ENCODE results near the gene CHGA. TPM values are rescaled to one million over a fixed set of nuclear protein-coding genes. Genes with fewer than 3 reads are reported as not detected.

The CHGA gene
- total and polyA plus RNA-seq, 10 donors = 0.09 to 0.20 TPM; not detected in 8

- Histone ChIP-seq H3K27me3 (replicated peaks in 1 of 7) (no peaks in the 10 kb centered on the region), H3K4me1 (peaks cover 0 to 33% (median 5%) of the 10 kb centered on the region in 6 donors), H3K36me3 (peaks cover 0 to 72% (median 14%) of the 10 kb centered on the region in 6 donors), H3K27ac (peak overlapping the region in 2 of 8 donors; percentile 56 to 65), H3K9me3 (peaks cover 5 to 47% (median 34%) of the 10 kb centered on the region in 8 donors), H3K4me3 (no peak overlapping the region)
- DNase-seq = peak; percentile 60
- TF ChIP-seq CTCF (IDR thresholded peaks at IDR 0.05 in 8 of 11, conservative IDR thresholded peaks at IDR 0.05 in 3 of 11) (no peak), POLR2A (IDR thresholded peaks at IDR 0.05) (no peak), POLR2AphosphoS5 (IDR thresholded peaks at IDR 0.05) (no peak)
- intact Hi-C loops (cut with DNase I; ENCODE audit: low total_unique reads) = loop anchor here (5.0 kb wide), 1 partner anchor 222 kb away; no protein-coding TSS in a partner anchor
- 83 to 98% (median 88%) methylated on average over 6 to 9 of the region's 9 CpGs for WGBS, 5 donors
Measured at GRCh38 chr14:92973798-92974372, 50.9 kb downstream of the CHGA start.

GRCh38 chr14:92974541-92975345, 51.8 kb downstream of the CHGA start:
- H3K27ac ChIP-seq = peak overlapping the region in 2 of 8 donors; percentile 30 to 65
- H3K27me3 ChIP-seq (replicated peaks in 1 of 7) = no peaks in the 10 kb centered on the region
- WGBS, 5 donors = 91 to 95% (median 94%) methylated on average over 13 to 17 of the region's 17 CpGs
- intact Hi-C loops (cut with DNase I; ENCODE audit: low total_unique reads) = loop anchor here (5.0 kb wide), 1 partner anchor 222 kb away; no protein-coding TSS in a partner anchor
- H3K4me1 ChIP-seq = peaks cover 0 to 28% (median 5%) of the 10 kb centered on the region in 6 donors
- no peak overlapping the region for H3K4me3 ChIP-seq
- H3K9me3 ChIP-seq = peaks cover 5 to 56% (median 42%) of the 10 kb centered on the region in 8 donors
- peak; percentile 73 for DNase-seq
- peaks cover 0 to 74% (median 14%) of the 10 kb centered on the region in 6 donors for H3K36me3 ChIP-seq
- no peak for TF ChIP-seq CTCF (IDR thresholded peaks at IDR 0.05 in 8 of 11, conservative IDR thresholded peaks at IDR 0.05 in 3 of 11)
- no peak for TF ChIP-seq POLR2AphosphoS5 (IDR thresholded peaks at IDR 0.05)
- TF ChIP-seq POLR2A (IDR thresholded peaks at IDR 0.05) = no peak

GRCh38 chr14:92976268-92976667, 53.3 kb downstream of the CHGA start:
- Histone ChIP-seq H3K9me3 (peaks cover 5 to 71% (median 54%) of the 10 kb centered on the region in 8 donors), H3K36me3 (peaks cover 0 to 83% (median 14%) of the 10 kb centered on the region in 6 donors), H3K27ac (no peak overlapping the region), H3K4me3 (no peak overlapping the region), H3K4me1 (peaks cover 0 to 19% (median 0%) of the 10 kb centered on the region in 6 donors), H3K27me3 (replicated peaks in 1 of 7) (no peaks in the 10 kb centered on the region)
- WGBS, 5 donors = 96 to 100% (median 98%) methylated on average over 2 of the region's 2 CpGs
- TF ChIP-seq CTCF (IDR thresholded peaks at IDR 0.05 in 8 of 11, conservative IDR thresholded peaks at IDR 0.05 in 3 of 11) = no peak
- no peak for TF ChIP-seq POLR2AphosphoS5 (IDR thresholded peaks at IDR 0.05)
- TF ChIP-seq POLR2A (IDR thresholded peaks at IDR 0.05) = no peak
- intact Hi-C loops (cut with DNase I; ENCODE audit: low total_unique reads) = no loop called here
- peak; percentile 21 for DNase-seq
